Mucosa of descending colon (tissue), 3 donors: ENCODE data around the gene TRAF3. TPM values are rescaled to one million over a fixed set of nuclear protein-coding genes. Genes with fewer than 3 reads are reported as not detected.

ENCODE experiments used
- ATAC-seq: fragments of 200-7000 bp; cut with Tn5 transposase; one replicate; pipeline ENCODE4 v1.9.1; 2020; ENCODE audit warnings: mild to moderate bottlenecking, moderate library complexity
- DNase-seq, 3 donors: peaks; one replicate each; pipeline ENCODE4 v3.0.0-alpha.2; 2020
- H3K36me3 ChIP-seq: fragments of 200-600 bp; one replicate; pipeline ENCODE4 v1.8.0; 2021; ENCODE audit warnings: low read depth, mild to moderate bottlenecking
- H3K4me1 ChIP-seq: fragments of 200-600 bp; one replicate; pipeline ENCODE4 v1.8.0; 2021; ENCODE audit warnings: low read depth, mild to moderate bottlenecking
- H3K4me3 ChIP-seq: fragments of 200-600 bp; one replicate; pipeline ENCODE4 v1.8.0; 2021; ENCODE audit warnings: mild to moderate bottlenecking
- H3K9me3 ChIP-seq: fragments of 200-600 bp; one replicate; pipeline ENCODE4 v1.8.0; 2021; ENCODE audit warnings: mild to moderate bottlenecking
- intact Hi-C, 2 donors: fragments of 100-400 bp; cut with DNase I in 1 of 2; cut with micrococcal nuclease in 1 of 2; formaldehyde crosslinking; loops; one replicate each; pipeline versions ENCODE4 v1.11.0 to v1.11.1; 2022; cut with DNase I, micrococcal nuclease
- total RNA-seq, 3 donors: library from RNA; stranded (reverse); fragmentation: NEBNext Ultra II Directional in 2 of 3; extraction: Animal tissue kit (Norgen Biotek cat#: 25700) in 2 of 3; gene quantifications; one replicate each; pipeline versions ENCODE4 v1.2.1 to v1.2.4, GENCODE V29; 2021 to 2023
- TF ChIP-seq, protein P1 (sequence below): fragments of 200-600 bp; IDR thresholded peaks from one replicate; pipeline ENCODE4 v1.8.0; 2022; ENCODE audit warnings: antibody characterized with exemption, mild to moderate bottlenecking
- donor health status: DM: no; HTN: no; CAD: no; lungs with moderate emphysema.
- donor health status: DM: no; HTN: no; CAD: no.
- donor health status: DM: no; HTN: yes; CAD: no.

Gene TRAF3
- total RNA-seq, 3 donors from 2014 or later: 20.9 to 36.0 (median 21.3) TPM

- Histone ChIP-seq H3K9me3 (no peaks in the 10 kb centered on the region), H3K4me3 (no peak overlapping the region), H3K36me3 (no peaks in the 10 kb centered on the region), H3K4me1 (peaks cover 10% of the 10 kb centered on the region)
- ATAC-seq: peak; percentile 61
- peak; percentile 54 to 63 (median 62) for DNase-seq
- TF ChIP-seq, protein P1, sequence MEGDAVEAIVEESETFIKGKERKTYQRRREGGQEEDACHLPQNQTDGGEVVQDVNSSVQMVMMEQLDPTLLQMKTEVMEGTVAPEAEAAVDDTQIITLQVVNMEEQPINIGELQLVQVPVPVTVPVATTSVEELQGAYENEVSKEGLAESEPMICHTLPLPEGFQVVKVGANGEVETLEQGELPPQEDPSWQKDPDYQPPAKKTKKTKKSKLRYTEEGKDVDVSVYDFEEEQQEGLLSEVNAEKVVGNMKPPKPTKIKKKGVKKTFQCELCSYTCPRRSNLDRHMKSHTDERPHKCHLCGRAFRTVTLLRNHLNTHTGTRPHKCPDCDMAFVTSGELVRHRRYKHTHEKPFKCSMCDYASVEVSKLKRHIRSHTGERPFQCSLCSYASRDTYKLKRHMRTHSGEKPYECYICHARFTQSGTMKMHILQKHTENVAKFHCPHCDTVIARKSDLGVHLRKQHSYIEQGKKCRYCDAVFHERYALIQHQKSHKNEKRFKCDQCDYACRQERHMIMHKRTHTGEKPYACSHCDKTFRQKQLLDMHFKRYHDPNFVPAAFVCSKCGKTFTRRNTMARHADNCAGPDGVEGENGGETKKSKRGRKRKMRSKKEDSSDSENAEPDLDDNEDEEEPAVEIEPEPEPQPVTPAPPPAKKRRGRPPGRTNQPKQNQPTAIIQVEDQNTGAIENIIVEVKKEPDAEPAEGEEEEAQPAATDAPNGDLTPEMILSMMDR: no peak
- intact Hi-C loops: no loop called here
These were observed 101.1 kb downstream of the TRAF3 start for GRCh38 chr14:102878174-102878969.

- TF ChIP-seq, protein P1: no peak
- no peaks in the 10 kb centered on the region for H3K36me3 ChIP-seq
- DNase-seq (peak; percentile 67 to 68 (median 68)), ATAC-seq (peak; percentile 89)
- H3K4me1 ChIP-seq: peaks cover 4% of the 10 kb centered on the region
- no peak overlapping the region for H3K4me3 ChIP-seq
- intact Hi-C loops: no loop called here
- H3K9me3 ChIP-seq: no peaks in the 10 kb centered on the region
These were observed 101.8 kb downstream of the TRAF3 start for GRCh38 chr14:102878970-102879460.

GRCh38 chr14:102882226-102882906 is 105.1 kb downstream of the TRAF3 start:
- DNase-seq (no peak), ATAC-seq (no peak)
- intact Hi-C loops: no loop called here
- no peaks in the 10 kb centered on the region for H3K4me1 ChIP-seq
- TF ChIP-seq, protein P1: no peak
- no peak overlapping the region for H3K4me3 ChIP-seq
- no peaks in the 10 kb centered on the region for H3K9me3 ChIP-seq
- no peaks in the 10 kb centered on the region for H3K36me3 ChIP-seq

- H3K36me3 ChIP-seq: no peaks in the 10 kb centered on the region
- H3K4me3 ChIP-seq: no peak overlapping the region
- H3K9me3 ChIP-seq: no peaks in the 10 kb centered on the region
- TF ChIP-seq, protein P1: no peak
- ATAC-seq (peak; percentile 82), DNase-seq (no peak)
- no peaks in the 10 kb centered on the region for H3K4me1 ChIP-seq
- intact Hi-C loops: no loop called here
These were observed 105.9 kb downstream of the TRAF3 start for GRCh38 chr14:102883089-102883541.

DNA sequence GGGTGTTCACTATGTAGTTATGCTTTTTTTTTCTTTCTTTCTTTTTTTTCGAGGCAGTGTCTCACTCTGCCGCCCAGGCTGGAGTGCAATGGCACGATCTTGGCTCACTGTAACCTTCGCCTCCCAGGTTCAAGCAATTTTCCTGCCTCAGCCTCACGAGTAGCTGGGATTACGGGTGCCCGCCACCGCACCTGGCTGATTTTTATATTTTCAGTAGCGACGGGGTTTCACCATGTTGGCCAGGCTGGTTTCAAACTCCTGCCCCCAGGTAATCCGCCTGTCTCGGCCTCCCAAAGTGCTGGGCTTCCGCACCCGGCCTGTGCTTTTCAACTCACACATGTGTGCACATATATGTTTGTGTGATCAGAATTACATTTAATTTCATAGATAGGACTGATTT is 106.3 kb downstream of the TRAF3 start:
- Histone ChIP-seq H3K4me3 (no peak overlapping the region), H3K36me3 (no peaks in the 10 kb centered on the region), H3K4me1 (no peaks in the 10 kb centered on the region), H3K9me3 (no peaks in the 10 kb centered on the region)
- DNase-seq (no peak), ATAC-seq (no peak)
- TF ChIP-seq, protein P1: no peak
- intact Hi-C loops: no loop called here
